Lower leg skin (tissue), 4 donors: Measurements from ENCODE around the gene PTGR2. TPM values are rescaled to one million over a fixed set of nuclear protein-coding genes. Genes with fewer than 3 reads are reported as not detected.

ENCODE experiments used
- DNase-seq, 2 donors: peaks; one replicate each; pipeline ENCODE4 v3.0.0-alpha.2; 2019; ENCODE audit warnings: low spot score in 2 of 2
- H3K4me3 ChIP-seq: fragments of 200-600 bp; sonication (generic); 2 replicates; pipeline ENCODE4 v1.5.1; 2017; ENCODE audit warnings: mild to moderate bottlenecking, low read depth; ENCODE audit not compliant: poor library complexity, severe bottlenecking
- CTCF ChIP-seq, 3 donors: fragments of 450-650 bp; IDR thresholded peaks; one replicate each; pipeline ENCODE4 v1.5.1; 2016; ENCODE audit warnings: antibody characterized with exemption in 3 of 3, mild to moderate bottlenecking in 3 of 3, moderate library complexity in 2 of 3
- POLR2A ChIP-seq, 2 donors: fragments of 450-650 bp; IDR thresholded peaks; one replicate each; pipeline ENCODE4 v1.6.1; 2016 to 2017; ENCODE audit warnings: antibody characterized with exemption in 2 of 2, mild to moderate bottlenecking in 1 of 2, moderate library complexity in 1 of 2
- WGBS, 2 donors: methylation state at CpG; one replicate each; pipeline ENCODE4 v1.1.5; 2018; 5-methylcytosine and 5-hydroxymethylcytosine counted together
- intact Hi-C: fragments of 100-400 bp; cut with DNase I; formaldehyde crosslinking; loops from one replicate; pipeline ENCODE4 v1.15.0; 2023; ENCODE audit warnings: low total_unique reads
- total RNA-seq, 4 donors: library from RNA; depleted of rRNA; stranded (reverse); fragments of >200 nt; gene quantifications; one replicate each; pipeline ENCODE4 v1.1.0, GENCODE V29; 2016

The PTGR2 gene
- 10 to 100 TPM in 1 of 4 donors, 1 to 10 TPM in 3; 4.2 to 13.5 (median 8.3) TPM for total RNA-seq

- H3K4me3 ChIP-seq: peak within 1 kb of the TSS; percentile 28
- TF ChIP-seq CTCF (IDR thresholded peaks at IDR 0.05): no peak
- peak in 1 of 2 donors; percentile 72 for TF ChIP-seq POLR2A (IDR thresholded peaks at IDR 0.05)
- intact Hi-C loops: no loop called here
- DNase-seq: peak; percentile 96 to 99
- 1 to 2% methylated on average over 31 to 43 of the region's 51 CpGs for WGBS, 2 donors
Observed at GRCh38 chr14:73851567-73852382, at the start of gene PTGR2. Gene PTGR2, plus strand, starts transcription at chr14:73851831. Its CDS starts 7,032 bp downstream, at chr14:73858863.

GRCh38 chr14:73802431-73803188, 49.0 kb upstream of the PTGR2 start:
- peak in 1 of 2 donors; percentile 64 for DNase-seq
- intact Hi-C loops: no loop called here
- no peak for TF ChIP-seq POLR2A (IDR thresholded peaks at IDR 0.05)
- TF ChIP-seq CTCF (IDR thresholded peaks at IDR 0.05): no peak
- WGBS, 2 donors: 49 to 60% methylated on average over 10 of the region's 10 CpGs
- no peak overlapping the region for H3K4me3 ChIP-seq

GRCh38 chr14:73804636-73805035, 47.0 kb upstream of the PTGR2 start:
- DNase-seq: no peak
- intact Hi-C loops: no loop called here
- 74 to 75% methylated on average over 2 of the region's 2 CpGs for WGBS, 2 donors
- TF ChIP-seq POLR2A (IDR thresholded peaks at IDR 0.05) (no peak), CTCF (IDR thresholded peaks at IDR 0.05) (no peak)
- H3K4me3 ChIP-seq: no peak overlapping the region

- 100% methylated on average over 1 of the region's 1 CpG for WGBS, 2 donors
- no peak for DNase-seq
- intact Hi-C loops: no loop called here
- H3K4me3 ChIP-seq: no peak overlapping the region
- TF ChIP-seq CTCF (IDR thresholded peaks at IDR 0.05) (no peak), POLR2A (IDR thresholded peaks at IDR 0.05) (no peak)
Observed at GRCh38 chr14:73807457-73807856, 44.2 kb upstream of the PTGR2 start.

- no peak for DNase-seq
- WGBS, 2 donors: 77 to 78% methylated on average over 6 of the region's 6 CpGs
- no peak overlapping the region for H3K4me3 ChIP-seq
- TF ChIP-seq POLR2A (IDR thresholded peaks at IDR 0.05) (no peak), CTCF (IDR thresholded peaks at IDR 0.05) (no peak)
- intact Hi-C loops: no loop called here
Observed at GRCh38 chr14:73809391-73809790, 42.2 kb upstream of the PTGR2 start.
